H1 (cell line): Measurements from ENCODE around the gene ARMH3.

Experiments
- CBX8 ChIP-seq: fragments of 300-800, 300-1000 bp; sonication (generic); IDR thresholded peaks from 2 replicates; pipeline ENCODE4 v1.7.1; 2016; ENCODE audit warnings: low read depth, low read length, borderline replicate concordance
- CHD1 ChIP-seq: IDR thresholded peaks from 2 replicates; pipeline ENCODE4 v1.6.1; 2012; ENCODE audit warnings: low read depth, low read length, improper control_type of control experiment
- CHD2 ChIP-seq: IDR thresholded peaks from 2 replicates; pipeline ENCODE4 v1.6.1; 2012; ENCODE audit warnings: low read length, improper control_type of control experiment
- CTCF ChIP-seq, 3 experiments: IDR thresholded peaks; 1 replicate in 2 of 3; 2 replicates in 1 of 3; pipeline versions ENCODE4 v1.5.1 to v1.6.1; 2011; ENCODE audit warnings: low read length in 3 of 3, mild to moderate bottlenecking in 3 of 3, inconsistent platforms in 2 of 3, low read depth in 1 of 3, moderate library complexity in 1 of 3; ENCODE audit not compliant: insufficient read depth in 1 of 3; ENCODE audit errors: control extremely low read depth in 1 of 3
- EP300 ChIP-seq, 2 experiments: IDR thresholded peaks; 1 replicate in 1 of 2; 2 replicates in 1 of 2; pipeline ENCODE4 v1.6.1; 2011 to 2012; ENCODE audit warnings: low read depth in 2 of 2, low read length in 2 of 2, mild to moderate bottlenecking in 2 of 2, borderline replicate concordance in 1 of 2, inconsistent platforms in 1 of 2, moderate library complexity in 1 of 2
- EZH2 ChIP-seq: fragments of 200-600 bp; sonication (generic); IDR thresholded peaks from 2 replicates; pipeline ENCODE4 v1.7.1; 2012; ENCODE audit warnings: low read depth, mild to moderate bottlenecking, moderate library complexity, low read length, inconsistent platforms; ENCODE audit not compliant: severe bottlenecking
- GABPA ChIP-seq: IDR thresholded peaks from 2 replicates; pipeline ENCODE4 v1.6.1; 2011; ENCODE audit warnings: mild to moderate bottlenecking, low read length, moderate library complexity, borderline replicate concordance; ENCODE audit not compliant: insufficient read depth
- RAD21 ChIP-seq, 2 experiments: IDR thresholded peaks in 1 of 2; conservative IDR thresholded peaks in 1 of 2; 2 replicates each; pipeline ENCODE4 v1.6.1; 2011; ENCODE audit warnings: low read depth in 2 of 2, low read length in 2 of 2, improper control_type of control experiment in 1 of 2, inconsistent platforms in 1 of 2, mild to moderate bottlenecking in 1 of 2, moderate library complexity in 1 of 2
- SIX5 ChIP-seq: IDR thresholded peaks from 2 replicates; pipeline ENCODE4 v1.6.1; 2011; ENCODE audit warnings: mild to moderate bottlenecking, low read depth, low read length
- TAF1 ChIP-seq: IDR thresholded peaks from 2 replicates; pipeline ENCODE4 v1.6.1; 2011; ENCODE audit warnings: mild to moderate bottlenecking, low read depth, low read length
- TAF7 ChIP-seq: optimal IDR thresholded peaks from 2 replicates; pipeline ENCODE3; 2011; ENCODE audit warnings: low read depth, mild to moderate bottlenecking, inconsistent platforms, low read length, moderate library complexity, borderline replicate concordance
- TCF12 ChIP-seq: IDR thresholded peaks from 2 replicates; pipeline ENCODE4 v1.6.1; 2011; ENCODE audit warnings: low read depth, mild to moderate bottlenecking, low read length

- no peak for TF ChIP-seq SIX5
- TF ChIP-seq TAF7, result no peak
- no peak for TF ChIP-seq CTCF (IDR thresholded peaks at IDR 0.05; ENCODE audit: control extremely low read depth in 1 of 3, insufficient read depth in 1 of 3, low read depth in 1 of 3, low read length in 3 of 3)
- TF ChIP-seq EP300 (IDR thresholded peaks at IDR 0.05; ENCODE audit: borderline replicate concordance in 1 of 2, low read depth in 2 of 2, low read length in 2 of 2), result no peak
- no peak for TF ChIP-seq GABPA
- TF ChIP-seq CHD2, result no peak
- no peak for TF ChIP-seq TAF1
- no peak for TF ChIP-seq EZH2
- TF ChIP-seq TCF12, result no peak
- TF ChIP-seq CHD1, result no peak
- no peak for TF ChIP-seq RAD21 (IDR thresholded peaks at IDR 0.05 in 1 of 2, conservative IDR thresholded peaks at IDR 0.05 in 1 of 2; ENCODE audit: low read depth in 2 of 2, low read length in 2 of 2)
- no peak for TF ChIP-seq CBX8
These were observed 227.0 kb downstream of the ARMH3 start for GRCh38 chr10:101828766-101829551.
